Fibroblast of lung (primary cell): ENCODE results near the gene MAP3K2. TPM values are rescaled to one million over a fixed set of nuclear protein-coding genes. Genes with fewer than 3 reads are reported as not detected.

Source experiments
- DNase-seq, 2 donors: peaks; one replicate each; pipeline versions ENCODE4 v3.0.0 to v3.0.0-alpha.2; 2010; ENCODE audit warnings: low read depth in 2 of 2
- H2AFZ ChIP-seq: 2 replicates; pipeline ENCODE4 v1.5.1; 2012; ENCODE audit warnings: low read length, control low read depth, inconsistent platforms
- H3K27ac ChIP-seq: 2 replicates; pipeline ENCODE4 v1.5.1; 2011; ENCODE audit warnings: low read length, control low read depth; ENCODE audit not compliant: insufficient read depth
- H3K27me3 ChIP-seq: 2 replicates; pipeline ENCODE4 v1.5.1; 2011; ENCODE audit warnings: mild to moderate bottlenecking, low read length; ENCODE audit not compliant: control insufficient read depth, insufficient read depth
- H3K36me3 ChIP-seq: 2 replicates; pipeline ENCODE4 v1.5.1; 2011; ENCODE audit warnings: low read length; ENCODE audit not compliant: control insufficient read depth, insufficient read depth
- H3K4me1 ChIP-seq: 2 replicates; pipeline ENCODE4 v1.5.1; 2011; ENCODE audit warnings: low read length; ENCODE audit not compliant: control insufficient read depth, insufficient read depth; ENCODE audit errors: extremely low read depth
- H3K4me2 ChIP-seq: 2 replicates; pipeline ENCODE4 v1.5.1; 2011; ENCODE audit warnings: low read length, control low read depth; ENCODE audit not compliant: insufficient read depth; ENCODE audit errors: extremely low read depth
- H3K4me3 ChIP-seq, 4 experiments: fragments of 200-600 bp in 1 of 4; sonication (generic) in 1 of 4; replicated peaks in 1 of 4; 2 replicates each; pipeline ENCODE4 v1.5.1; 2011 to 2016; ENCODE audit warnings: low read length in 4 of 4, low read depth in 3 of 4, mild to moderate bottlenecking in 3 of 4, control low read depth in 2 of 4, inconsistent platforms in 1 of 4, mixed read lengths in 1 of 4; ENCODE audit not compliant: insufficient read depth in 1 of 4; ENCODE audit errors: control extremely low read depth in 1 of 4
- H3K79me2 ChIP-seq: 2 replicates; pipeline ENCODE4 v1.5.1; 2012; ENCODE audit warnings: mild to moderate bottlenecking, low read length, inconsistent platforms; ENCODE audit not compliant: control insufficient read depth, insufficient read depth
- H3K9ac ChIP-seq: 2 replicates; pipeline ENCODE4 v1.5.1; 2011; ENCODE audit warnings: mild to moderate bottlenecking, low read length, control low read depth; ENCODE audit not compliant: insufficient read depth
- H3K9me3 ChIP-seq: 2 replicates; pipeline ENCODE4 v1.5.1; 2012; ENCODE audit warnings: low read depth, low read length; ENCODE audit not compliant: control insufficient read depth, insufficient read depth
- H4K20me1 ChIP-seq: 2 replicates; pipeline ENCODE4 v1.5.1; 2011; ENCODE audit warnings: low read length; ENCODE audit not compliant: control insufficient read depth, insufficient read depth; ENCODE audit errors: extremely low read depth
- EZH2 ChIP-seq: IDR thresholded peaks from 2 replicates; pipeline ENCODE4 v1.5.1; 2012; ENCODE audit warnings: low read length, control low read depth, mild to moderate bottlenecking; ENCODE audit errors: missing control alignments
- polyA plus RNA-seq, 2 donors: library from polyadenylated mRNA; depleted of rRNA in 1 of 2; stranded (reverse) in 1 of 2; unstranded in 1 of 2; fragments of >200 nt; gene quantifications; 2 replicates each; pipeline ENCODE4 v1.2.1, GENCODE V29; 2011 to 2012; ENCODE audit warnings: missing spikeins in 1 of 2
- total RNA-seq: library from RNA; depleted of rRNA; stranded (reverse); fragments of >200 nt; gene quantifications from 2 replicates; pipeline ENCODE4 v1.2.1, GENCODE V29; 2014
- TF ChIP-seq, protein P1 (sequence below), 2 donors: IDR thresholded peaks in 1 of 2; conservative IDR thresholded peaks in 1 of 2; 1 replicate in 1 of 2; 2 replicates in 1 of 2; pipeline ENCODE4 v1.5.1; 2011 to 2012; ENCODE audit warnings: low read length in 2 of 2, control low read depth in 1 of 2, inconsistent platforms in 1 of 2, low read depth in 1 of 2, mild to moderate bottlenecking in 1 of 2

Gene MAP3K2
- total and polyA plus RNA-seq, 2 donors (not counting 1 experiment from before 2014, with no cell fraction given) = 15.6 to 30.1 TPM

- Histone ChIP-seq H4K20me1 (no peaks in the 10 kb centered on the region), H3K4me3 (no peak overlapping the region), H3K9ac (no peak overlapping the region), H3K27me3 (no peaks in the 10 kb centered on the region), H3K79me2 (no peaks in the 10 kb centered on the region), H2AFZ (no peak overlapping the region), H3K27ac (no peak overlapping the region), H3K36me3 (peaks cover 5% of the 10 kb centered on the region), H3K4me1 (no peaks in the 10 kb centered on the region), H3K9me3 (no peaks in the 10 kb centered on the region), H3K4me2 (no peak overlapping the region)
- no peak for TF ChIP-seq EZH2
- TF ChIP-seq, protein P1, sequence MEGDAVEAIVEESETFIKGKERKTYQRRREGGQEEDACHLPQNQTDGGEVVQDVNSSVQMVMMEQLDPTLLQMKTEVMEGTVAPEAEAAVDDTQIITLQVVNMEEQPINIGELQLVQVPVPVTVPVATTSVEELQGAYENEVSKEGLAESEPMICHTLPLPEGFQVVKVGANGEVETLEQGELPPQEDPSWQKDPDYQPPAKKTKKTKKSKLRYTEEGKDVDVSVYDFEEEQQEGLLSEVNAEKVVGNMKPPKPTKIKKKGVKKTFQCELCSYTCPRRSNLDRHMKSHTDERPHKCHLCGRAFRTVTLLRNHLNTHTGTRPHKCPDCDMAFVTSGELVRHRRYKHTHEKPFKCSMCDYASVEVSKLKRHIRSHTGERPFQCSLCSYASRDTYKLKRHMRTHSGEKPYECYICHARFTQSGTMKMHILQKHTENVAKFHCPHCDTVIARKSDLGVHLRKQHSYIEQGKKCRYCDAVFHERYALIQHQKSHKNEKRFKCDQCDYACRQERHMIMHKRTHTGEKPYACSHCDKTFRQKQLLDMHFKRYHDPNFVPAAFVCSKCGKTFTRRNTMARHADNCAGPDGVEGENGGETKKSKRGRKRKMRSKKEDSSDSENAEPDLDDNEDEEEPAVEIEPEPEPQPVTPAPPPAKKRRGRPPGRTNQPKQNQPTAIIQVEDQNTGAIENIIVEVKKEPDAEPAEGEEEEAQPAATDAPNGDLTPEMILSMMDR (conservative IDR thresholded peaks at IDR 0.05 in 1 of 2, IDR thresholded peaks at IDR 0.05 in 1 of 2; ENCODE audit: low read depth in 1 of 2, low read length in 2 of 2) = no peak
- DNase-seq = no peak
Observed at GRCh38 chr2:127255721-127256120, 132.1 kb downstream of the MAP3K2 start.

- Histone ChIP-seq H3K79me2 (no peaks in the 10 kb centered on the region), H3K4me1 (no peaks in the 10 kb centered on the region), H3K4me3 (no peak overlapping the region), H3K36me3 (peaks cover 3% of the 10 kb centered on the region), H3K4me2 (no peak overlapping the region), H2AFZ (no peak overlapping the region), H3K9ac (no peak overlapping the region), H3K27me3 (no peaks in the 10 kb centered on the region), H4K20me1 (no peaks in the 10 kb centered on the region), H3K27ac (no peak overlapping the region), H3K9me3 (no peaks in the 10 kb centered on the region)
- DNase-seq = no peak
- TF ChIP-seq, protein P1 (conservative IDR thresholded peaks at IDR 0.05 in 1 of 2, IDR thresholded peaks at IDR 0.05 in 1 of 2; ENCODE audit: low read depth in 1 of 2, low read length in 2 of 2) = no peak
- TF ChIP-seq EZH2 = no peak
Observed at GRCh38 chr2:127255146-127255545, 132.6 kb downstream of the MAP3K2 start.

DNA sequence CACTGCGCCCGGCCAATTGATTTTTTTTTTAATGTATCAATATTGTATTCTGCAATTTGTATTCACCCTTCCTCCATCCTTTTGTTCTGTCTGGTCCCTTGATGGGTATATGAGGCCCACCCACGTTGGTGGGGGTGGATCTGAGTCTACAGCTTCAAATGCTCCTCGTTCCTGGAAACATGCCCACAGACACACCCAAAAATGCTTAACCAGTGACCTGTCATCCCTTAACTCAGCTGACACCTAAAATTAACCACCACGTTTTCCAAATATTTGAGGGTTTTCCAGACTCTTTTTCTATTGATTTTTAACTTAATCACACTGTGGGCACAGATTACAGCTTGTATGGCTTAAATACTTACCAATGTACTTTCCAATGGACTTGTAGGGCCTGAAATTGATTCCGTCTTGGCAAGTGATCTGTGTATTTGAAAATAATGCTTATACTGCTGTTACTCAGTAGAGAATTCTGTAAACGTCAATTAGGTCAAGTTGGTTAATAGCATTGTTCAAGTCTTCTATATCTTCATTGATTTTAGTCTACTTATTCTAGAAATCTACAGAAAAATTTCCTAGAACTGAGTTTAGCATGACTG, 133.3 kb downstream of the MAP3K2 start:
- Histone ChIP-seq H3K4me1 (no peaks in the 10 kb centered on the region), H2AFZ (no peak overlapping the region), H3K9ac (no peak overlapping the region), H4K20me1 (no peaks in the 10 kb centered on the region), H3K27me3 (no peaks in the 10 kb centered on the region), H3K27ac (no peak overlapping the region), H3K4me3 (no peak overlapping the region), H3K36me3 (peaks cover 3% of the 10 kb centered on the region), H3K4me2 (no peak overlapping the region), H3K9me3 (no peaks in the 10 kb centered on the region), H3K79me2 (no peaks in the 10 kb centered on the region)
- no peak for TF ChIP-seq EZH2
- TF ChIP-seq, protein P1 (conservative IDR thresholded peaks at IDR 0.05 in 1 of 2, IDR thresholded peaks at IDR 0.05 in 1 of 2; ENCODE audit: low read depth in 1 of 2, low read length in 2 of 2) = no peak
- peak; percentile 6 to 73 for DNase-seq

Other genes starting within 250 kb of the MAP3K2 start
- gene CYP27C1, start 167.7 kb downstream of the MAP3K2 start, total RNA-seq = not detected in 2 replicates
- 0.07 TPM in 1 of 2 replicates, not detected in the other for gene CYP27C1, start 167.7 kb downstream of the MAP3K2 start, polyA plus RNA-seq
- 37.7 and 38.0 TPM in 2 replicates for gene ERCC3, start 93.8 kb downstream of the MAP3K2 start, total RNA-seq
- gene ERCC3, start 93.8 kb downstream of the MAP3K2 start, polyA plus RNA-seq = 38.2 and 47.8 TPM in 2 replicates
- not detected in 2 replicates for gene PROC, start 30.5 kb upstream of the MAP3K2 start, total RNA-seq
- not detected in 2 replicates for gene PROC, start 30.5 kb upstream of the MAP3K2 start, polyA plus RNA-seq
- 34.7 and 44.1 TPM in 2 replicates for gene IWS1, start 138.5 kb upstream of the MAP3K2 start, total RNA-seq
- 47.4 and 56.0 TPM in 2 replicates for gene IWS1, start 138.5 kb upstream of the MAP3K2 start, polyA plus RNA-seq
- gene MYO7B, start 147.7 kb upstream of the MAP3K2 start, total RNA-seq = under 0.01 TPM in 1 of 2 replicates, not detected in the other
- gene MYO7B, start 147.7 kb upstream of the MAP3K2 start, polyA plus RNA-seq = not detected in 2 replicates